ENCODE data around the gene TREML1. TPM values are rescaled to one million over a fixed set of nuclear protein-coding genes. Genes with fewer than 3 reads are reported as not detected.

The TREML1 gene
- polyA plus RNA-seq, 1 of the 3 experiments (the other 2 are of a cell fraction) = not detected

- TF ChIP-seq SMC3 (IDR thresholded peaks at IDR 0.05; ENCODE audit: low read depth, low read length) (no peak), NRF1 (IDR thresholded peaks at IDR 0.05; ENCODE audit: low read depth, low read length) (no peak), NFIC (IDR thresholded peaks at IDR 0.05; ENCODE audit: borderline replicate concordance) (no peak), CTCF (IDR thresholded peaks at IDR 0.05) (no peak), CHD2 (IDR thresholded peaks at IDR 0.05; ENCODE audit: low read length, partially characterized antibody) (no peak), JUND (IDR thresholded peaks at IDR 0.05) (no peak), TCF12 (IDR thresholded peaks at IDR 0.05) (no peak), REST (IDR thresholded peaks at IDR 0.05; ENCODE audit: low read depth, low read length) (no peak), MEF2A (IDR thresholded peaks at IDR 0.05; ENCODE audit: borderline replicate concordance, low read depth) (no peak), ZBTB33 (IDR thresholded peaks at IDR 0.05; ENCODE audit: borderline replicate concordance, low read depth) (no peak)
- DNase-seq = no peak
- POLR2A ChIA-PET = interaction anchor here (1.0 kb wide), 1 partner anchor 25 kb away, joined by 3 read pairs; no protein-coding TSS in a partner anchor
These were observed 53.3 kb downstream of the TREML1 start for GRCh38 chr6:41100871-41101287.

More at GRCh38 chr6:41100871-41101287, 53.3 kb downstream of the TREML1 start:
- no peak overlapping the region; a peak in 1 of 4 replicates for H3K4me3 ChIP-seq (ENCODE audit: low read depth in 2 of 2, low read length in 1 of 2)
- WGBS (ENCODE audit: low lambda C conversion rate) = 97% methylated on average over 20 of the region's 42 CpGs
- H3K27ac ChIP-seq (ENCODE audit: low read depth in 2 of 2, low read length in 1 of 2) = no peak overlapping the region
- no peak overlapping the region for H3K9ac ChIP-seq
- H3K79me2 ChIP-seq (ENCODE audit: insufficient read depth) = no peaks in the 10 kb centered on the region
- no peaks in the 10 kb centered on the region for H3K27me3 ChIP-seq (ENCODE audit: insufficient read depth)
- peaks cover 48 to 58% of the 10 kb centered on the region in 2 experiments for H3K36me3 ChIP-seq (replicated peaks in 1 of 2; ENCODE audit: control insufficient read depth in 1 of 2, insufficient read depth in 2 of 2, low read length in 1 of 2)
- no peak overlapping the region for H2AFZ ChIP-seq (ENCODE audit: low read depth)
- CTCF ChIA-PET = interaction anchor here (0.8 to 1.2 kb wide), 2 partner anchors 9 to 205 kb away, joined by 3 to 4 read pairs; no protein-coding TSS in a partner anchor
- H3K9me3 ChIP-seq = no peaks in the 10 kb centered on the region
- 0 out of 2 replicates have a peak, but pooled peaks cover 3% of the 10 kb centered on the region for H4K20me1 ChIP-seq (ENCODE audit: insufficient read depth)
- H3K4me2 ChIP-seq = no peak overlapping the region
- no peaks in the 10 kb centered on the region for H3K9me2 ChIP-seq
- H3K4me1 ChIP-seq (ENCODE audit: control insufficient read depth in 1 of 2, insufficient read depth in 2 of 2, low read depth in 1 of 2, low read length in 1 of 2) = peaks cover 11 to 20% of the 10 kb centered on the region in 2 experiments
- H3F3A ChIP-seq (replicated peaks; ENCODE audit: insufficient read depth) = peaks cover 16% of the 10 kb centered on the region

Other genes with a start within 250 kb of the TREML1 start
- gene UNC5CL, start 115.1 kb downstream of the TREML1 start, polyA plus RNA-seq (2012; rRNA removed) = 0.10 TPM in 2 replicates
- not detected in 2 replicates for gene TSPO2, start 111.9 kb downstream of the TREML1 start, polyA plus RNA-seq (2012; rRNA removed)
- gene APOBEC2, start 101.1 kb downstream of the TREML1 start, polyA plus RNA-seq (2012; rRNA removed) = not detected in 2 replicates
- gene OARD1, start 82.0 kb downstream of the TREML1 start, polyA plus RNA-seq (2012; rRNA removed) = 5.6 and 6.4 TPM in 2 replicates
- 6.8 and 9.7 TPM in 2 replicates for gene NFYA, start 81.4 kb downstream of the TREML1 start, polyA plus RNA-seq (2012; rRNA removed)
- not detected in 2 replicates for gene TREM2, start 8.8 kb upstream of the TREML1 start, polyA plus RNA-seq (2012; rRNA removed)
- gene TREML2, start 46.8 kb upstream of the TREML1 start, polyA plus RNA-seq (2012; rRNA removed) = not detected in 2 replicates
- not detected in 2 replicates for gene TREML4, start 74.0 kb upstream of the TREML1 start, polyA plus RNA-seq (2012; rRNA removed)
- not detected in 2 replicates for gene TREM1, start 132.3 kb upstream of the TREML1 start, polyA plus RNA-seq (2012; rRNA removed)
- not detected in 2 replicates for gene NCR2, start 181.3 kb upstream of the TREML1 start, polyA plus RNA-seq (2012; rRNA removed)